GM12878 (cell line): ENCODE results near the gene PHGDH. TPM values are rescaled to one million over a fixed set of nuclear protein-coding genes. Genes with fewer than 3 reads are reported as not detected.

ENCODE experiments used
- ATAC-seq: fragments of 200-7000 bp; cut with Tn5 transposase; 3 replicates; pipeline ENCODE4 v1.9.1; 2020; ENCODE audit warnings: mild to moderate bottlenecking, moderate library complexity
- BruUV-seq: library from RNA; stranded (reverse); fragments of 400-500 nt; replicated peaks from 2 replicates; lab custom pipeline; 2021; lab: Mats Ljungman, UMichigan
- CTCF ChIA-PET: fragments of 300-600 bp; sonication (Branson Sonifier 250); formaldehyde crosslinking; extraction: SDS; loops from one replicate; lab custom pipeline; 2021; ENCODE audit warnings: inconsistent platforms; lab: Yijun Ruan, JAX
- POLR2A ChIA-PET: fragments of 350-600 bp; formaldehyde crosslinking; extraction: SDS; loops from one replicate; lab custom pipeline; 2021; ENCODE audit warnings: inconsistent platforms; lab: Charles Lee
- RAD21 ChIA-PET: fragments of 300-600 bp; sonication (Branson Sonifier 250); formaldehyde crosslinking; loops from one replicate; lab custom pipeline; 2023; ENCODE audit warnings: antibody characterized with exemption; ENCODE audit not compliant: unreplicated experiment; lab: Charles Lee
- SMC1A ChIA-PET: fragments of 300-600 bp; sonication (Branson Sonifier 250); formaldehyde crosslinking; loops from one replicate; lab custom pipeline; 2023; ENCODE audit not compliant: unreplicated experiment, uncharacterized antibody; lab: Charles Lee
- DNase-seq: peaks from one replicate; pipeline ENCODE4 v3.0.0-alpha.2; 2011; ENCODE audit warnings: low read depth, low spot score
- FAIRE-seq: peaks from 3 replicates; lab custom pipeline; 2011; peaks lifted over from hg19 to GRCh38; lab: Jason Lieb, UNC
- H2AFZ ChIP-seq: 2 replicates; pipeline ENCODE4 v1.6.0; 2011; ENCODE audit warnings: low read depth, low read length, control low read depth; ENCODE audit not compliant: control insufficient read depth
- H3K27ac ChIP-seq: 2 replicates; pipeline ENCODE4 v1.5.1; 2011; ENCODE audit warnings: control low read depth; ENCODE audit not compliant: control insufficient read depth, insufficient read depth
- H3K27me3 ChIP-seq, 2 experiments: replicated peaks in 1 of 2; 2 replicates each; pipeline versions ENCODE4 v1.6.0 to v1.6.1; 2011; ENCODE audit warnings: low read length in 1 of 2; ENCODE audit not compliant: control insufficient read depth in 2 of 2, insufficient read depth in 2 of 2
- H3K36me3 ChIP-seq, 2 experiments: 2 replicates each; pipeline ENCODE4 v1.5.1; 2011; ENCODE audit warnings: low read length in 1 of 2; ENCODE audit not compliant: control insufficient read depth in 2 of 2, insufficient read depth in 2 of 2
- H3K4me1 ChIP-seq: 2 replicates; pipeline ENCODE4 v1.6.1; 2011; ENCODE audit warnings: mild to moderate bottlenecking, low read length, moderate library complexity, mixed read lengths; ENCODE audit not compliant: control insufficient read depth, insufficient read depth
- H3K4me2 ChIP-seq: 2 replicates; pipeline ENCODE4 v1.6.0; 2011; ENCODE audit warnings: control low read depth; ENCODE audit not compliant: control insufficient read depth, insufficient read depth
- H3K4me3 ChIP-seq: fragments of 200-600 bp; sonication (generic); 2 replicates; pipeline ENCODE4 v1.5.1; 2016
- H3K79me2 ChIP-seq: 2 replicates; pipeline ENCODE4 v1.6.0; 2011; ENCODE audit warnings: low read length; ENCODE audit not compliant: control insufficient read depth, insufficient read depth
- H3K9ac ChIP-seq: 2 replicates; pipeline ENCODE4 v1.8.0; 2011; ENCODE audit warnings: low read length, control low read depth, mixed read lengths; ENCODE audit not compliant: control insufficient read depth, insufficient read depth
- H3K9me3 ChIP-seq: replicated peaks from 3 replicates; pipeline ENCODE4 v1.5.1; 2011; ENCODE audit warnings: mild to moderate bottlenecking, low read length; ENCODE audit not compliant: control insufficient read depth, insufficient read depth
- H4K20me1 ChIP-seq: 2 replicates; pipeline ENCODE4 v1.6.0; 2011; ENCODE audit not compliant: control insufficient read depth, insufficient read depth
- CBX3 ChIP-seq: fragments of 200-600 bp; sonication (generic); IDR thresholded peaks from 2 replicates; pipeline ENCODE4 v1.6.1; 2016; ENCODE audit warnings: low read depth, borderline replicate concordance
- EP300 ChIP-seq, 2 experiments: fragments of 150-350 bp in 1 of 2; IDR thresholded peaks; 2 replicates each; pipeline ENCODE4 v1.6.1; 2011 to 2012; ENCODE audit warnings: low read depth in 2 of 2, low read length in 2 of 2, borderline replicate concordance in 1 of 2, improper control_type of control experiment in 1 of 2, inconsistent platforms in 1 of 2; ENCODE audit not compliant: control insufficient read depth in 1 of 2
- ETV6 ChIP-seq, 2 experiments: fragments of 450-650 bp in 1 of 2; IDR thresholded peaks in 1 of 2; conservative IDR thresholded peaks in 1 of 2; 2 replicates each; pipeline ENCODE4 v1.6.1; 2014; ENCODE audit warnings: antibody characterized with exemption in 1 of 2, borderline replicate concordance in 1 of 2, low read depth in 1 of 2, mild to moderate bottlenecking in 1 of 2, moderate library complexity in 1 of 2
- MEF2B ChIP-seq: fragments of 450-650 bp; IDR thresholded peaks from 2 replicates; pipeline ENCODE4 v1.6.1; 2018; ENCODE audit warnings: mild to moderate bottlenecking, moderate library complexity; ENCODE audit not compliant: partially characterized antibody, poor library complexity, severe bottlenecking
- RELA ChIP-seq: fragments of 450-650 bp; IDR thresholded peaks from 2 replicates; pipeline ENCODE4 v1.8.0; 2014; ENCODE audit warnings: borderline replicate concordance; ENCODE audit not compliant: partially characterized antibody
- SIX5 ChIP-seq: IDR thresholded peaks from 2 replicates; pipeline ENCODE4 v1.6.1; 2011; ENCODE audit warnings: mild to moderate bottlenecking, low read depth, low read length, moderate library complexity; ENCODE audit not compliant: severe bottlenecking
- SMC3 ChIP-seq: IDR thresholded peaks from 2 replicates; pipeline ENCODE4 v1.6.1; 2011; ENCODE audit warnings: low read length, improper control_type of control experiment, borderline replicate concordance
- TCF12 ChIP-seq: IDR thresholded peaks from 2 replicates; pipeline ENCODE4 v1.6.1; 2011; ENCODE audit warnings: low read depth, mild to moderate bottlenecking, low read length
- ZNF384 ChIP-seq: IDR thresholded peaks from 2 replicates; pipeline ENCODE4 v1.6.1; 2012; ENCODE audit warnings: low read depth, mild to moderate bottlenecking, low read length, improper control_type of control experiment, borderline replicate concordance
- WGBS: methylation state at CpG from one replicate; pipeline ENCODE4 v1.1.6; 2016; ENCODE audit warnings: low lambda C conversion rate; ENCODE audit not compliant: insufficient replicate concordance, insufficient coverage; ENCODE audit errors: missing lambda C conversion rate; 5-methylcytosine and 5-hydroxymethylcytosine counted together
- in situ Hi-C: fragments of 300-500 bp; cut with MboI; formaldehyde crosslinking; loops from 9 replicates; pipeline ENCODE4 v1.14.3; 2018; ENCODE audit warnings: mixed read lengths
- intact Hi-C: fragments of 100-400 bp; cut with micrococcal nuclease; formaldehyde crosslinking; loops from one replicate; pipeline ENCODE4 v1.14.2; 2022; ENCODE audit not compliant: unreplicated experiment
- polyA plus RNA-seq, 11 experiments: library from polyadenylated mRNA; depleted of rRNA in 4 of 11; unstranded in 6 of 11; stranded (reverse) in 5 of 11; fragments of >200 nt; fragmentation: Nextera tagmentation in 4 of 11; fragmentation: Illumina TruSeq in 1 of 11; extraction: Ambion mirVana in 4 of 11; extraction: Trizol in 1 of 11; gene quantifications; 1 replicate in 1 of 11; 2 replicates in 10 of 11; pipeline versions ENCODE4 v1.2.1 to v1.2.3, GENCODE V29; 2011 to 2016; ENCODE audit warnings: inconsistent platforms in 2 of 11, missing spikeins in 2 of 11, low read depth in 1 of 11
- total RNA-seq, 4 experiments: library from RNA; depleted of rRNA in 3 of 4; stranded (reverse); fragments of >200 nt in 3 of 4; fragmentation: Illumina TruSeq in 1 of 4; extraction: Trizol in 1 of 4; gene quantifications; 2 replicates each; pipeline versions ENCODE4 v1.2.1 to v1.2.3, GENCODE V29; 2013 to 2021
- TF ChIP-seq, protein P1 (sequence below): IDR thresholded peaks from 2 replicates; pipeline ENCODE4 v1.6.1; 2012; ENCODE audit warnings: improper control_type of control experiment, low read depth, low read length; ENCODE audit not compliant: insufficient replicate concordance
- TF ChIP-seq, protein P2 (sequence below): fragments of 450-650 bp; IDR thresholded peaks from 2 replicates; pipeline ENCODE4 v1.6.1; 2017; ENCODE audit warnings: mild to moderate bottlenecking, moderate library complexity

The PHGDH gene
- total and polyA plus RNA-seq, 10 of the 15 experiments (the other 5 are each of a cell fraction or from before 2014, with no cell fraction given): 3.9 to 47.8 (median 25.9) TPM

DNA sequence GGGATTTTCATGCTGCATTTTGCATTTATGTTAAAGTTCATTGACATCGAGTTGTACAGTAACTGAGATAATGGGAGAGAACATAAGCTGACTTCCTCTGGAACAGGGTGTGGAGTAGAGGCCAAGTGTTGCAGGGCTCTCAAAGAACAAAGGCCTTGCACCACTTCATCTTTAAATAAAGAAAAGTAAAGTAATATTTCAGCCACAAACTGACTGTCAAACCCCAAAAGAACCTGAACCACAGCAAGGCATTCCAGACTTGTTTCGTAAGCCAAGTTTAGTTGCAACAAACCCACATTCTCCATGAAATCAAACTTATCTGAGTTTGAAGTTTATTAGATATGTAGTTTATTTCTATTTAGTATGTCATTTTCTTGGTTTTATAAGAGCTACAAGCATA lies 76.0 kb downstream of the PHGDH start (continued):
- TF ChIP-seq MEF2B: no peak
- TF ChIP-seq TCF12: no peak

DNA sequence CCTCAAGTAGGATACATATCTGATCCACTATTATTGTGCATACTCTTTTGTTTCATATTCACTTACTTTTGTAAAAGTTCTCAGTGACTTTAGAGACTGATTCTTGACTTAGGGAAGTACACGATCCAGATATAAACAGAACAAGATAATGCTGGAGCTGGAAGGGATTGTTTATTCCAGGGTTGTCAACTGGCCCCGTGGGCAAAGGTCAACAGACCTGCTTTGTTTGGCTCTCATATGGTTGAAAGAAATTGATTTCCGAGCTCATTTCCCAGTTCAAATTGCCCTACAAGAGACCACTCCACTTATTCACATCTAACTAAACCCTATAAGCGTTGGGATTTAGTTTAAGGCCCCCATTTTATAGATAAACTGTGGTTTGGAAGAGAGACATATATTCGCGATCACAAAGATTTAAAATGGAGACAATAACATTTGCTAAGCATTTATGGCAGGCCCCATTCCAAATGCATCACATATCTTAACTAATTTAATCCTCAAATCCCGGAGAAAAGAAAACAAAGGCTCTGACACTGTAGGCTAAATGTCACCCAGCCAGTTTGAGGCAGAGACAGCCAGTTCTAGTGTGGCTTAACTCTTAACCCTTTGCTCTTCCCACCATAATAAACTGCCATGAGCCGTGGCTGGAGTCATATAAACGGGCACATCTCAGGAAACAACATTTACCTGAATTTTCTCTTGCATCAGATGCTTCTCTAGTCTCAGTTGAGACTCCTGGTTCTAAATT lies 78.9 kb downstream of the PHGDH start:
- no peak overlapping the region for H3K4me3 ChIP-seq
- H4K20me1 ChIP-seq: 0 out of 2 replicates have a peak, but pooled peaks cover 3% of the 10 kb centered on the region
- FAIRE-seq (no peak), DNase-seq (no peak), ATAC-seq (no peak)
- intact Hi-C loops: no loop called here
- no peaks in the 10 kb centered on the region for H3K79me2 ChIP-seq
- in situ Hi-C loops: no loop called here
- H2AFZ ChIP-seq: no peak overlapping the region
- 43% methylated on average over 9 of the region's 9 CpGs for WGBS
- no peaks in the 10 kb centered on the region for H3K36me3 ChIP-seq
- no peak overlapping the region for H3K9ac ChIP-seq
- H3K9me3 ChIP-seq: no peaks in the 10 kb centered on the region
- ChIA-PET CTCF (no interaction called here), POLR2A (interaction anchor here (0.6 kb wide), 1 partner anchor 731 kb away, joined by 3 read pairs; no protein-coding TSS in a partner anchor), RAD21 (no interaction called here), SMC1A (no interaction called here)
- BruUV-seq: no TSS peak
- H3K27me3 ChIP-seq: no peaks in the 10 kb centered on the region; a peak in 2 of 4 replicates
- no peak overlapping the region for H3K4me2 ChIP-seq
- no peak overlapping the region for H3K27ac ChIP-seq
- H3K4me1 ChIP-seq: no peaks in the 10 kb centered on the region
- TF ChIP-seq CBX3 (no peak), EP300 (IDR thresholded peaks at IDR 0.05; ENCODE audit: borderline replicate concordance in 1 of 2, control insufficient read depth in 1 of 2, low read depth in 2 of 2, low read length in 2 of 2) (no peak), ETV6 (conservative IDR thresholded peaks at IDR 0.05 in 1 of 2, IDR thresholded peaks at IDR 0.05 in 1 of 2; ENCODE audit: borderline replicate concordance in 1 of 2, low read depth in 1 of 2) (no peak), SMC3 (no peak), ZNF384 (no peak), SIX5 (no peak), RELA (no peak)
- TF ChIP-seq, protein P1, sequence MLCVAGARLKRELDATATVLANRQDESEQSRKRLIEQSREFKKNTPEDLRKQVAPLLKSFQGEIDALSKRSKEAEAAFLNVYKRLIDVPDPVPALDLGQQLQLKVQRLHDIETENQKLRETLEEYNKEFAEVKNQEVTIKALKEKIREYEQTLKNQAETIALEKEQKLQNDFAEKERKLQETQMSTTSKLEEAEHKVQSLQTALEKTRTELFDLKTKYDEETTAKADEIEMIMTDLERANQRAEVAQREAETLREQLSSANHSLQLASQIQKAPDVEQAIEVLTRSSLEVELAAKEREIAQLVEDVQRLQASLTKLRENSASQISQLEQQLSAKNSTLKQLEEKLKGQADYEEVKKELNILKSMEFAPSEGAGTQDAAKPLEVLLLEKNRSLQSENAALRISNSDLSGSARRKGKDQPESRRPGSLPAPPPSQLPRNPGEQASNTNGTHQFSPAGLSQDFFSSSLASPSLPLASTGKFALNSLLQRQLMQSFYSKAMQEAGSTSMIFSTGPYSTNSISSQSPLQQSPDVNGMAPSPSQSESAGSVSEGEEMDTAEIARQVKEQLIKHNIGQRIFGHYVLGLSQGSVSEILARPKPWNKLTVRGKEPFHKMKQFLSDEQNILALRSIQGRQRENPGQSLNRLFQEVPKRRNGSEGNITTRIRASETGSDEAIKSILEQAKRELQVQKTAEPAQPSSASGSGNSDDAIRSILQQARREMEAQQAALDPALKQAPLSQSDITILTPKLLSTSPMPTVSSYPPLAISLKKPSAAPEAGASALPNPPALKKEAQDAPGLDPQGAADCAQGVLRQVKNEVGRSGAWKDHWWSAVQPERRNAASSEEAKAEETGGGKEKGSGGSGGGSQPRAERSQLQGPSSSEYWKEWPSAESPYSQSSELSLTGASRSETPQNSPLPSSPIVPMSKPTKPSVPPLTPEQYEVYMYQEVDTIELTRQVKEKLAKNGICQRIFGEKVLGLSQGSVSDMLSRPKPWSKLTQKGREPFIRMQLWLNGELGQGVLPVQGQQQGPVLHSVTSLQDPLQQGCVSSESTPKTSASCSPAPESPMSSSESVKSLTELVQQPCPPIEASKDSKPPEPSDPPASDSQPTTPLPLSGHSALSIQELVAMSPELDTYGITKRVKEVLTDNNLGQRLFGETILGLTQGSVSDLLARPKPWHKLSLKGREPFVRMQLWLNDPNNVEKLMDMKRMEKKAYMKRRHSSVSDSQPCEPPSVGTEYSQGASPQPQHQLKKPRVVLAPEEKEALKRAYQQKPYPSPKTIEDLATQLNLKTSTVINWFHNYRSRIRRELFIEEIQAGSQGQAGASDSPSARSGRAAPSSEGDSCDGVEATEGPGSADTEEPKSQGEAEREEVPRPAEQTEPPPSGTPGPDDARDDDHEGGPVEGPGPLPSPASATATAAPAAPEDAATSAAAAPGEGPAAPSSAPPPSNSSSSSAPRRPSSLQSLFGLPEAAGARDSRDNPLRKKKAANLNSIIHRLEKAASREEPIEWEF: no peak
- TF ChIP-seq, protein P2, sequence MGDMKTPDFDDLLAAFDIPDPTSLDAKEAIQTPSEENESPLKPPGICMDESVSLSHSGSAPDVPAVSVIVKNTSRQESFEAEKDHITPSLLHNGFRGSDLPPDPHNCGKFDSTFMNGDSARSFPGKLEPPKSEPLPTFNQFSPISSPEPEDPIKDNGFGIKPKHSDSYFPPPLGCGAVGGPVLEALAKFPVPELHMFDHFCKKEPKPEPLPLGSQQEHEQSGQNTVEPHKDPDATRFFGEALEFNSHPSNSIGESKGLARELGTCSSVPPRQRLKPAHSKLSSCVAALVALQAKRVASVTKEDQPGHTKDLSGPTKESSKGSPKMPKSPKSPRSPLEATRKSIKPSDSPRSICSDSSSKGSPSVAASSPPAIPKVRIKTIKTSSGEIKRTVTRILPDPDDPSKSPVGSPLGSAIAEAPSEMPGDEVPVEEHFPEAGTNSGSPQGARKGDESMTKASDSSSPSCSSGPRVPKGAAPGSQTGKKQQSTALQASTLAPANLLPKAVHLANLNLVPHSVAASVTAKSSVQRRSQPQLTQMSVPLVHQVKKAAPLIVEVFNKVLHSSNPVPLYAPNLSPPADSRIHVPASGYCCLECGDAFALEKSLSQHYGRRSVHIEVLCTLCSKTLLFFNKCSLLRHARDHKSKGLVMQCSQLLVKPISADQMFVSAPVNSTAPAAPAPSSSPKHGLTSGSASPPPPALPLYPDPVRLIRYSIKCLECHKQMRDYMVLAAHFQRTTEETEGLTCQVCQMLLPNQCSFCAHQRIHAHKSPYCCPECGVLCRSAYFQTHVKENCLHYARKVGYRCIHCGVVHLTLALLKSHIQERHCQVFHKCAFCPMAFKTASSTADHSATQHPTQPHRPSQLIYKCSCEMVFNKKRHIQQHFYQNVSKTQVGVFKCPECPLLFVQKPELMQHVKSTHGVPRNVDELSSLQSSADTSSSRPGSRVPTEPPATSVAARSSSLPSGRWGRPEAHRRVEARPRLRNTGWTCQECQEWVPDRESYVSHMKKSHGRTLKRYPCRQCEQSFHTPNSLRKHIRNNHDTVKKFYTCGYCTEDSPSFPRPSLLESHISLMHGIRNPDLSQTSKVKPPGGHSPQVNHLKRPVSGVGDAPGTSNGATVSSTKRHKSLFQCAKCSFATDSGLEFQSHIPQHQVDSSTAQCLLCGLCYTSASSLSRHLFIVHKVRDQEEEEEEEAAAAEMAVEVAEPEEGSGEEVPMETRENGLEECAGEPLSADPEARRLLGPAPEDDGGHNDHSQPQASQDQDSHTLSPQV: no peak
